Right ventricle myocardium superior (tissue), 1 donor: ENCODE results near the gene RASL10A. TPM values are rescaled to one million over a fixed set of nuclear protein-coding genes. Genes with fewer than 3 reads are reported as not detected.
A peak's percentile ranks its signal among the peaks of the same experiment; 100 is the strongest.

Source experiments
- ATAC-seq: fragments of 200-7000 bp; cut with Tn5 transposase; one replicate; pipeline ENCODE4 v1.9.1; 2020; ENCODE audit warnings: mild to moderate bottlenecking; ENCODE audit not compliant: poor library complexity
- DNase-seq: peaks from one replicate; pipeline ENCODE4 v3.0.0-alpha.2; 2020
- intact Hi-C: fragments of 100-400 bp; cut with DNase I; formaldehyde crosslinking; loops from one replicate; pipeline ENCODE4 v1.11.2; 2022
- total RNA-seq: library from RNA; stranded (reverse); fragmentation: NEBNext Ultra II Directional; extraction: Animal tissue kit (Norgen Biotek cat#: 25700); gene quantifications from one replicate; pipeline ENCODE4 v1.2.1, GENCODE V29; 2021
- donor health status: DM: no; HTN: yes; CAD: no; lungs with severe emphysema.

RASL10A gene
- total RNA-seq, 1 donor from 2014 or later = 1.3 TPM

GRCh38 chr22:29292379-29292778 is 23.1 kb downstream of the RASL10A start:
- DNase-seq (no peak), ATAC-seq (no peak)
- intact Hi-C loops = no loop called here

DNA sequence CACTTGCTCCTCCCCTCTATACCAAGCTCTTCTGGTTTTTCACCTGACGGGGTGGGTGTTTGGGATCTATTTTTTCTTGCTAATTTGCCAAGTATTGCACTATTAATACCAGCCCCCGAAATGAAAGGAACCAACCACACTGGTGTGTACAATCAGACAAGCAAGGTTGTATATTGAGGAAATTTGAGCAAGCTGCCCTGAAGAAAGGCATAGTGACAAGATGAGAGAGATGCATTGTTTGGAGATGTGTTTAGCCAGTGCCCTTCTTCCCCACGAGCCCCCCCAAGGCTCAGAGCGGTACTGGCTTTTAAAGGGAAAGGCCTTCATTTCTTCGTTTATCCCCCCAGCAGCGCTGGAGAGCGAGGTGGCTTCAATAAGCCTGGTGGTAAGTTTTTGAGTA is 24.3 kb downstream of the RASL10A start:
- ATAC-seq = no peak
- no peak for DNase-seq
- intact Hi-C loops = no loop called here

DNA sequence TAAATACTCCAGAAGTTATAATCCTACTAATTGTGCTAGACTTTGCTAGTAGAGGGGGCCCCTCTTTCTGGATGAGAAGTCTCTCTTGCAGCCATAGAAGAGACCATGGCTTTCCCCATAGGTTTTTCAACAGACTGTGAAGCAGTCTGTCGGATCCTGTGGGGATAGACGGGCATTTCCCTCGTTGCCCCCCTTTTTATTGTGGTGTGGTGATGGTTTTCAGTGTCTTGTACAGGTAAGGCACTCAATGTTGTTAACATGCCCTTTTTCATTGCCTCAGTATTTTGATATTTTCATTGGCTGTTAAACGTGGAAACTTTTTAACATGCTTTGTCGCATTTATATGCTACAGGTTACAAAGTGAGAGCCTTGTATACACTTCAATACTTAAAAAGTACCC is 25.4 kb downstream of the RASL10A start:
- intact Hi-C loops = no loop called here
- ATAC-seq = no peak
- DNase-seq = no peak

- intact Hi-C loops = loop anchor here (10.0 kb wide), 1 partner anchor 256 kb away; no protein-coding TSS in a partner anchor
- ATAC-seq = no peak
Observed at GRCh38 chr22:29288837-29289236, 26.7 kb downstream of the RASL10A start.

GRCh38 chr22:29284196-29284595 is 31.3 kb downstream of the RASL10A start:
- ATAC-seq = no peak
- intact Hi-C loops = loop anchor here (10.0 kb wide), 1 partner anchor 261 kb away; no protein-coding TSS in a partner anchor
- no peak for DNase-seq

More at GRCh38 chr22:29288837-29289236, 26.7 kb downstream of the RASL10A start:
- no peak for DNase-seq

DNA sequence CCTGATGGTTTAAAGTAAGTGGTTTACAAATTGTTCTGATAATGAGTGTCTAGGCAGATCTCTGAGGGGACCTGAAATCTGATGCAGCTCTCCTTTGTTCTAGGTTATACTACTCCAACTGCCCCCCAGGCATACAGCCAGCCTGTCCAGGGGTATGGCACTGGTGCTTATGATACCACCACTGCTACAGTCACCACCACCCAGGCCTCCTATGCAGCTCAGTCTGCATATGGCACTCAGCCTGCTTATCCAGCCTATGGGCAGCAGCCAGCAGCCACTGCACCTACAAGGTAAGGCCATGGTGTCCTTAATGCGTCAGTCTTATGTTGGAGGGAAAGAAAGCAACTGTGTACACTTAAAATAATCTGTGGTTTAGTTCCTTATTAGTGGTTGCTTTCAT is 37.6 kb downstream of the RASL10A start:
- ATAC-seq (no peak), DNase-seq (no peak)
- intact Hi-C loops = no loop called here

- intact Hi-C loops = no loop called here
- ATAC-seq (no peak), DNase-seq (no peak)
Observed at GRCh38 chr22:29275819-29276565, 39.5 kb downstream of the RASL10A start.

- ATAC-seq = no peak
Observed at GRCh38 chr22:29275167-29275566, 40.3 kb downstream of the RASL10A start.

DNA sequence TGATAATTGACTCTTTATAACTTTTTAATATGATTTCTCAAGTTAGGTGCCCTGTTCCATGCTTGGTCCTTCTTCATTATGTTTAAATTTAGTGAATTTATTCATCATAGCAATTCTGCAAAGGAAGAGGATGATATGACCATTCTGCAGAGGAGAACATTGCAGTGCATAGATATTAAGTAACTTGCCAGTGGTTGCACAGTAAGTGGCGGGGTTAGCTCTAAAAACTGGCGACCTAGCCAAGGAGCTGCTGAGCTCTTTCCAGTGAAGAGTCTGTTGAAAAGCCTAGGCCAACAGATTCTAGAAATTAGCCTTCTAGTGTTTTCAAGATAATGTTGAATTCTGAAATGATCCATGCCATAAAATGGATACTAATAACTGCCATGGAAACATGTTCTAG is 42.9 kb downstream of the RASL10A start:
- no peak for ATAC-seq
- no peak for DNase-seq
- intact Hi-C loops = no loop called here

More at GRCh38 chr22:29275167-29275566, 40.3 kb downstream of the RASL10A start:
- intact Hi-C loops = no loop called here
- DNase-seq = no peak

DNA sequence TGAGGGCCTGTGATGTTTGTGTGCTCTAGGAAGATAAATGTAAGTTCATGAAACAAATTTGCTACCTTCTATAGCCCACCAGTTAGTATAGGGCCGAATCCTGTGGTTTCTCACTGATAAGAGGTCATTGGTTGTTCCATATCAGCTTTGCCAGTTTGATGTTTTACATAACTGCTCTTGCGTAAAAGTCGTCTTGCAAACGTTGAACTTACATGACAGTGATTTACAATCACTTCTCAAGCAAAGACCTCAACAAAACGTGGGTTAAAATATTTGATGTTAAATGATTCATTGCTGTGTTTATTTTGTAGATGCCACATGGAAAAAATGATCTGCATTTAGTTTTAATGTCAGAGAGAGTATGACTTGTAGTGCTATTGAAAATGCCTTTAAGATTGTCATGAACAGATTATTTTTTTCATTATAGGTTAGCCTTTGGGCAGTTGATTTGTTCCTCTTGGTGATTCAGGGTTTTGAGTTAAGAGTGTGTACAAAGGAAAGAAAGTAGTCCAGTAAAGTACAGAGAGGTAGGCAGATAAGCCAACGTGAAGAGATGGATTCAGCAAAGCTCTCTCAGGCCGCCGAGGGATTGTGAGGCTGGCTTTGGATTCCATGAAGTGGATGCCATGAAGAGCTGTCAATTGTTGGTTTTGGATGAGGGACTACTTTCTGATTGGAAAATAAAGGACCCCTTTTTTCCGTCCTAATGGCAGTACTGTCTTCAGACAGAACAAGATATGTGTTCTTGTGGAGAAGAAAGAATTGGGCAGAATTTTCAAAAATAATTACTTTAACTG is 44.8 kb downstream of the RASL10A start:
- intact Hi-C loops = no loop called here
- DNase-seq = no peak
- ATAC-seq = no peak

GRCh38 chr22:29269731-29270474 is 45.6 kb downstream of the RASL10A start:
- ATAC-seq (no peak), DNase-seq (no peak)
- intact Hi-C loops = loop anchor here (2.0 kb wide), 1 partner anchor 37 kb away; the partner anchor contains the start of gene GAS2L1

DNA sequence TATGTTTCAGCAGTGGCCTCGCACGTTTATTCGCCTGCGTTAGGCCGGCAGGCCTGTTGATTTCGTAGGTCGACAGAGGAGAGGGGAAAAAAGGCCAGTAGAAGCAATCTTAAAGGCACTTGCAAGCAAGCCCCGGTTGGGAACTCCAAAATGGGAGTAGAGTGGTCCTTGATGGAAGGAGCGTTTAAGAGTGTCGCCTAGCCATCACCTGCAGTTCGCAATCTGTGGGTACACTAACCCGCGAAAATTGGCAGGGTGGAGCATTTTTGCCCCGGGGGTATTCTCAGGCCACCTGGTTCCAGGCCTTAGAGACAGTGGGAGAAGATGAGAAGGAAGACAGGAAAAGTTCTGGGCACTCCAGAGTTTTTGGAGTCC is 46.3 kb downstream of the RASL10A start:
- ATAC-seq = no peak
- intact Hi-C loops = loop anchor here (2.0 kb wide), 1 partner anchor 38 kb away; the partner anchor contains the start of gene GAS2L1

GRCh38 chr22:29268511-29269229 is 46.8 kb downstream of the RASL10A start:
- ATAC-seq (peak; percentile 73), DNase-seq (peak; percentile 84)

More for the DNA sequence above, 46.3 kb downstream of the RASL10A start:
- DNase-seq = no peak

GRCh38 chr22:29267858-29268510 is 47.5 kb downstream of the RASL10A start, which contains the start of the genes EWSR1 and RHBDD3:
Gene EWSR1, plus strand, starts transcription at chr22:29268268. Its CDS starts 69 bp downstream, at chr22:29268337.
Gene RHBDD3, minus strand, starts transcription at chr22:29267981. Its CDS starts 2,355 bp downstream, at chr22:29265626.
- DNase-seq (peak; percentile 97), ATAC-seq (peak; percentile 95)
- intact Hi-C loops = loop anchor here (2.0 kb wide), 1 partner anchor 39 kb away; the partner anchor contains the start of gene GAS2L1

More at GRCh38 chr22:29268511-29269229, 46.8 kb downstream of the RASL10A start:
- intact Hi-C loops = loop anchor here (2.0 kb wide), 1 partner anchor 38 kb away; the partner anchor contains the start of gene GAS2L1

GRCh38 chr22:29267462-29267857 is 48.0 kb downstream of the RASL10A start:
- intact Hi-C loops = no loop called here
- no peak for DNase-seq
- ATAC-seq = no peak

DNA sequence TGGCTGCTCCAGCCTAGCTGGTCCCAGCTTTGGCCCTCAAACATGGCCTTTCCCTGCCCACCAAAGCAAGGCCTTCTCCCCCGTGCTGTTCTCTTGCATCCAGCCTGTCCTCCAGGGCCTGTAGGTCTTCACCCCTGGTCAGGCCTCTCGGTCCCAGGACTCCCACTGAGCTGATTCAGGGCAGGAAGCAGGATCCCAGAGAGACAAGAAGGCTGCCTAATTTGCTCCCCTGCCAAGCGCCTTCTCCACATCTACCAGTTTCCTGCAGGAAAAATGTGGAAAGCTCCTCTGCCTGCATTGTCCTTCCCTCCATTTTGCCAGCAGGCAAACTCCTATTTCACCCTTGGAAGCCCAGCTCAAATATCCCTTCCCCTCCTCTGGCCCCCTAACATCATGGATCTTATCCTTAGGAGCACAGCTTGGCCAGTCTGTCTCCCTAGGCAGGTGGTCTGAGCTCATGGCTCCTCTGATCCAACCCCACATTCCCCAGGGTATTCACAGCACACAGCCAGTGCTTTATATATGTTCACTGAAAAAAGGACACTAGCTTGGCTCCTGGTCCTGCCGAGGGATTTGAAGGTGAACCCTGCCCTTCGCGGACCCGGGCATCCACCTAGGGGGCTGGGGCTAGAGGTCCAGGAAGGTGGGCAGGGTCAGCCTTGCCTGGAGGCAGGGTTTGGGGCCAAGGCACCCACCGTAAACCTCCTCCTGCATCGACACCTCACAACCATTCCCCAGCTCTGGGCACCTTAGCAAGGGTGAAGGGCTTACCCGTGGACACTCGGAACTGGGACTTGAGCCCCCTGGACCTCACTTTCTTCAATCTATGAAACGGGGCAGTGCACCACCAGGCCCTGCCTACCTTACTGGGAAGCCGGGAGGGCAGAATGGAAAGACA is 48.7 kb downstream of the RASL10A start:
- no peak for DNase-seq
- intact Hi-C loops = no loop called here
- ATAC-seq = no peak

DNA sequence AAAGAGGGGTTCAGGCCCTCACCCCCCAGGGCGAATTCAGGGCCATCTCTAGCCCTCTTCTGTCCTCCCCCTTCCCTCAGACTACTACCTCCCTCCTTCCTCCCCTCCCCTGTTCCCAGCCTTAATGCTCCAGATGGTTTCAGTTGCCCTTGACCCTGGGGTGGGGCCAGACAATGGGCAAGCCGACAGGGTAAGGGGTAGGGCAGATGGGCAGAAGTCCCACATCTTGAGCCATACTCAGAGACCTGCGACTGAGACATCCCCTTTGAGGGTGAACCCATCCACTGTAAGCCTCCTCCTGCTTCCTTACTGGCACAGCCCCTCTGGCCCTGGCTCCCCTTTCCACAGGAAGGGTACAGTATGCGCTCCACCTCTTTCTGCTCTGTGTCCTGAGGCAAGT is 49.6 kb downstream of the RASL10A start:
- ATAC-seq (no peak), DNase-seq (no peak)
- intact Hi-C loops = no loop called here
